ENCODE data around the gene KAT6B.

The KAT6B gene

DNA sequence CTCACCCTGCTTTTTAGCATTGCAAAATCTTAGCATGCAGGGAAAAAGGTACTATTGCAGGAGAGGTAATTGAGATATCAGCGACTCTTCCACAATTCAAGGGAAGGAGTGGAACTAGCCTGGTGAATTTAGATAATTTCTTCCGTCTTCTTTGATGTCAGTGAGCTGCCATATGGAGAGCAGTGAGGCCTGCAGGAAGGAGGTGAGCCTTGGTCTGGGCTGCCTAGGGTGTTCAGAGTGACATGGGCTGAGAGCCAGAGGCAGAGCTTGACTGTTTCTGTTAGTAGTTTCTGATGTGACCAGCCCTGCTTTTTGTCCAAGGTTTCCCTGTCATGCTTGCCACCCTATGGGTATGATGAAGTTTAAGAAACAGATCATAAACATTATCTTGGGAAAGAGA is 28.6 kb downstream of the KAT6B start:
- no peak overlapping the region for H3K4me3 ChIP-seq (replicated peaks; ENCODE audit: low read depth, low read length)
- TF ChIP-seq CTCF (IDR thresholded peaks at IDR 0.05; ENCODE audit: low read depth, low read length, missing control alignments), result no peak
- no peak for DNase-seq (ENCODE audit: extremely low read depth, low read depth)

DNA sequence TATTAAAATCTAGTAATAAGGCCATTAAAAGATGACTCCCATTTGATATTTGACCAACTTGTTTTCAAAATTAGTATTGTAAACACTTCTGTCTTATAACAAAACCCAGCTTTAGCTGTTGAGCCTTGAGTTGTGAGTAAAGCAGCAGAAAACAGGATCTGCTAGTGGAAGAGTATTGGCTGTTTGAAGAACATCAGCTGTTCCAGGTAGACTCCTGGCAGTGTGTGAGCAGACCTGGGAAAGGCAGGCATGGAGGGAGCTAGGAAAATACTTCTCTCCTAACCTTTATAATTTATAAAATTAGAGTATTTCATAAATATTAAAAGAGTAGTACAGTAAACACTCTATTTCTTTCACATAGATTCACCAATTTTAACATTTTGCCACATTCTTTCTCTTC is 29.0 kb downstream of the KAT6B start:
- DNase-seq (ENCODE audit: extremely low read depth, low read depth), result no peak
- TF ChIP-seq CTCF (IDR thresholded peaks at IDR 0.05; ENCODE audit: low read depth, low read length, missing control alignments), result no peak
- no peak overlapping the region for H3K4me3 ChIP-seq (replicated peaks; ENCODE audit: low read depth, low read length)

- no peak for TF ChIP-seq CTCF (IDR thresholded peaks at IDR 0.05; ENCODE audit: low read depth, low read length, missing control alignments)
- no peak for DNase-seq (ENCODE audit: extremely low read depth, low read depth)
Observed at GRCh38 chr10:74856940-74857339, 30.5 kb downstream of the KAT6B start.

DNA sequence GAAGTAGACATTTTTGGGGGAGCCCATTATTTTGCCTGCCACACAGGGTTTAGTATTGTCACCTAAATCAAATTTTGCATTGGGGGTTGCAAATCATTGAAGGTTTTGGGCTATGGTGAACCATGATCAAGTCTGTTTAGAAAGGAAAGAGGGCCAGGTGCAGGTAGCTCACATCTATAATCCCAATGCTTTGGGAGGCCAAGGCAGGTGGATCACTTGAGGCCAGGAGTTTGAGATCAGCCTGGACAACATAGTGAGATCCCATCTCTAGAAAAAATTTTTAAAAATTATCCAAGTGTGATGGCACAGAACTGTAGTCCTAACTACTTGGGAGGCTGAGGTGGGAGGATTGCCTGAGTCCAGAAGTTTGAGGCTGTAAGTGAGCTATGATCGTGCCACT is 31.2 kb downstream of the KAT6B start:
- no peak for DNase-seq (ENCODE audit: extremely low read depth, low read depth)
- TF ChIP-seq CTCF (IDR thresholded peaks at IDR 0.05; ENCODE audit: low read depth, low read length, missing control alignments), result no peak
- no peak overlapping the region for H3K4me3 ChIP-seq (replicated peaks; ENCODE audit: low read depth, low read length)

More at GRCh38 chr10:74856940-74857339, 30.5 kb downstream of the KAT6B start:
- H3K4me3 ChIP-seq (replicated peaks; ENCODE audit: low read depth, low read length), result no peak overlapping the region

- no peak for TF ChIP-seq CTCF (IDR thresholded peaks at IDR 0.05; ENCODE audit: low read depth, low read length, missing control alignments)
- no peak overlapping the region for H3K4me3 ChIP-seq (replicated peaks; ENCODE audit: low read depth, low read length)
- DNase-seq (ENCODE audit: extremely low read depth, low read depth), result no peak
Observed at GRCh38 chr10:74859546-74859945, 33.1 kb downstream of the KAT6B start.

DNA sequence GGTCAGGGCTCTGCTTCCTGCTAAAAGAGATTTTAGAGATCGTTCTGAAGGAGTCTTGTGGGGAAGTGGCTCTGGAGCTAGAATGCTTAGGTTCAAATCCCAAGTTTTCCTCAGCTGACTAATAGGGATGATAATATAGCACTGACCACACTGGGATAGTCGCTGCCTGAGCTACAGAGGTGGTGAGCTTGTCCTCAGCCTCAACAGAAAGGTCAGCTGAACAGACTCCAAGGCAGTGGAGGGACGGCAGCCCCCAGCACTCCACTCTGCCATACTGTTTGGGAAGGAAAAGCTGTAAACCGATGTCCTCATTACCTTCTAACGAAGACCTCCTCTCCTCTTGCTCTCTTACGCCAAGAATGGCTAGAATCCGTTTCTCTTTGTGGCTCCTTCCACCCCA is 36.2 kb downstream of the KAT6B start:
- no peak for TF ChIP-seq CTCF (IDR thresholded peaks at IDR 0.05; ENCODE audit: low read depth, low read length, missing control alignments)

GRCh38 chr10:74863551-74863950 is 37.2 kb downstream of the KAT6B start:
- TF ChIP-seq CTCF (IDR thresholded peaks at IDR 0.05; ENCODE audit: low read depth, low read length, missing control alignments), result no peak
- DNase-seq (ENCODE audit: extremely low read depth, low read depth), result no peak

More for the DNA sequence above, 36.2 kb downstream of the KAT6B start:
- H3K4me3 ChIP-seq (replicated peaks; ENCODE audit: low read depth, low read length), result no peak overlapping the region
- DNase-seq (ENCODE audit: extremely low read depth, low read depth), result no peak

More at GRCh38 chr10:74863551-74863950, 37.2 kb downstream of the KAT6B start:
- no peak overlapping the region for H3K4me3 ChIP-seq (replicated peaks; ENCODE audit: low read depth, low read length)
